ENCODE measurements around the gene CAMK2B. TPM values are rescaled to one million over a fixed set of nuclear protein-coding genes. Genes with fewer than 3 reads are reported as not detected.

CAMK2B gene
- total RNA-seq, 1 donor from 2014 or later = 3.2 TPM

DNA sequence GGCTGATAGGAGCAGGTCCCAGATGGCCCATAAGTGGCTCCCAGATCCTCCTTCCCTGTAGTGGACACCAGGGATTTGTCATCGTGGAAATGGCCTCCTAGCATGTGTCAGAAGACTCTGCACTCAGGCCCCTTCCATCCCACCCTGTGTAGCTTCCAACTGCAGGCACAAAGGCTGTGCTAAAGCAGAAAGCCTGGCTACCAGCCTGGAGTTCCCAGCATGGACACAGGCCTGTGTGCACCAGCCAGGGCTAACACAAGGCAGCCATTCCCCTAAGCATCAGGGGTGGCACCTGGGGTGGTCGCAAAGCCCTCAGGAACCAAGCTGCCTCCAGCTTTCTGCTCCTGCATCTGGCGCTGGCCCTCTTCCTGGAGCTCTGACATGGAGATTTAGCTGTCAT is 4.5 kb upstream of the CAMK2B start:
- Histone ChIP-seq H3K36me3 (no peaks in the 10 kb centered on the region), H3K27me3 (no peaks in the 10 kb centered on the region), H3K27ac (no peak overlapping the region), H3K4me1 (peaks cover 0 to 12% of the 10 kb centered on the region in 2 donors), H3K4me3 (no peak overlapping the region), H3K9me3 (no peaks in the 10 kb centered on the region)
- intact Hi-C loops (cut with DNase I) = no loop called here
- DNase-seq (ENCODE audit: low spot score in 2 of 2) = no peak
- TF ChIP-seq CTCF (IDR thresholded peaks at IDR 0.05) = no peak

DNA sequence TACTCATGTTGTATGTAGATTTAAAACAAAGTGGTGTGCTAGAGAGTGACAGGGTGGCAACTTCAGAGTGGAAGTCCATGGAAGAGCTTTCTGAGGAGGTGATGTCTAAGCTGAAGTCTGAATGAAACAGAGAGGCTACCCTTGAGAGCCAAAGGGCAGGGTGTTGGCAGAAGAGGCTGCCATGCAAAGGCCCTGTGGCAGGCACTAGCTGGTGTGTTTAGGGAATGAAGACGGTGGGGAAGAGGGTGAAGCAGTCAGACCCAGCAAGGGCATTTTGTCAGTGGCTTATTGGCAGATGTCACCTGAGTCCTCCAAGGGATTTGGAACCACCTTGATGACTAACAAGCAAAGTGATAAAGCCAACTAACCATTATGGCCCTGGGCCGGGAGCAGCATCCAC is 3.7 kb upstream of the CAMK2B start:
- DNase-seq (ENCODE audit: low spot score in 2 of 2) = no peak
- no peaks in the 10 kb centered on the region for H3K9me3 ChIP-seq
- peaks cover 0 to 11% of the 10 kb centered on the region in 2 donors for H3K4me1 ChIP-seq
- no peaks in the 10 kb centered on the region for H3K27me3 ChIP-seq
- no peaks in the 10 kb centered on the region for H3K36me3 ChIP-seq
- intact Hi-C loops (cut with DNase I) = no loop called here
- H3K27ac ChIP-seq = no peak overlapping the region
- H3K4me3 ChIP-seq = no peak overlapping the region
- no peak for TF ChIP-seq CTCF (IDR thresholded peaks at IDR 0.05)

DNA sequence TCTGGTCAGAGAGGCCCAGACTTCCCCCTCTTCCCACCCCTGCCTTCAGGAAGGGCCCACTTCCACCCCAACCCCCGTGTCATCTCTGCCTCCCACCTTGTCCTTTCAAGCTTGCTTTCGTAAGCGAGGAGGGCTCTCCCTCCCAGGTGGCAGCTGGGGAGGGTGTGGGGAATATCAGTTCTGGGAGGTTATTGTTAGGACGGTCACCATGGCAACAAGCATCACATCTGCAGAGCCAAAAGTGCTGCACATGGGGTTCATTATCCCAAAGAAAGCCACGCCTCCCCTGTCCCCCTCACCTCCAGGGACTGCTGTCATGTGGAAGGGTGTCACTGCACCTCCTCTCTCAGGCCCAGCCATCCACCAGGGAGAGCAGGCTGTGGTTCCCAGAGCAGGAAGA is 2.6 kb upstream of the CAMK2B start:
- H3K4me3 ChIP-seq = no peak overlapping the region
- peaks cover 0 to 5% of the 10 kb centered on the region in 2 donors for H3K4me1 ChIP-seq
- no peaks in the 10 kb centered on the region for H3K36me3 ChIP-seq
- H3K27ac ChIP-seq = no peak overlapping the region
- TF ChIP-seq CTCF (IDR thresholded peaks at IDR 0.05) = no peak
- intact Hi-C loops (cut with DNase I) = no loop called here
- DNase-seq (ENCODE audit: low spot score in 2 of 2) = no peak
- no peaks in the 10 kb centered on the region for H3K9me3 ChIP-seq
- no peaks in the 10 kb centered on the region for H3K27me3 ChIP-seq

GRCh38 chr7:44326261-44327125 is 1.1 kb upstream of the CAMK2B start:
- H3K4me1 ChIP-seq = peaks cover 0 to 5% of the 10 kb centered on the region in 2 donors
- no peak for TF ChIP-seq CTCF (IDR thresholded peaks at IDR 0.05)
- H3K9me3 ChIP-seq = no peaks in the 10 kb centered on the region
- no peak overlapping the region for H3K27ac ChIP-seq
- H3K4me3 ChIP-seq = no peak overlapping the region
- no peak for DNase-seq (ENCODE audit: low spot score in 2 of 2)
- no peaks in the 10 kb centered on the region for H3K27me3 ChIP-seq
- intact Hi-C loops (cut with DNase I) = no loop called here
- H3K36me3 ChIP-seq = no peaks in the 10 kb centered on the region

GRCh38 chr7:44325811-44326241 is 432 bp upstream of the CAMK2B start:
- Histone ChIP-seq H3K4me3 (peak overlapping the region; percentile 44 to 51), H3K4me1 (peaks cover 0 to 5% of the 10 kb centered on the region in 2 donors), H3K27me3 (no peaks in the 10 kb centered on the region), H3K36me3 (no peaks in the 10 kb centered on the region), H3K27ac (no peak overlapping the region), H3K9me3 (no peaks in the 10 kb centered on the region)
- DNase-seq (ENCODE audit: low spot score in 2 of 2) = no peak
- TF ChIP-seq CTCF (IDR thresholded peaks at IDR 0.05) = no peak
- intact Hi-C loops (cut with DNase I) = no loop called here
